ENCODE measurements around the gene RUNX3.

The RUNX3 gene

GRCh38 chr1:24861821-24862727 is 68.0 kb downstream of the RUNX3 start:
- DNase-seq (ENCODE audit: low spot score): no peak

GRCh38 chr1:24860841-24861240 is 69.2 kb downstream of the RUNX3 start:
- DNase-seq (ENCODE audit: low spot score): no peak

GRCh38 chr1:24859063-24860010 is 70.7 kb downstream of the RUNX3 start:
- no peak for DNase-seq (ENCODE audit: low spot score)

- DNase-seq (ENCODE audit: low spot score): no peak
Observed at GRCh38 chr1:24858277-24858676, 71.8 kb downstream of the RUNX3 start.

- no peak for DNase-seq (ENCODE audit: low spot score)
Observed at GRCh38 chr1:24857507-24858133, 72.5 kb downstream of the RUNX3 start.

- no peak for DNase-seq (ENCODE audit: low spot score)
Observed at GRCh38 chr1:24856787-24857506, 73.1 kb downstream of the RUNX3 start.

- no peak for DNase-seq (ENCODE audit: low spot score)
Observed at GRCh38 chr1:24855474-24855873, 74.6 kb downstream of the RUNX3 start.

GRCh38 chr1:24853649-24854048 is 76.4 kb downstream of the RUNX3 start:
- DNase-seq (ENCODE audit: low spot score): no peak

GRCh38 chr1:24850328-24850920 is 79.7 kb downstream of the RUNX3 start:
- no peak for DNase-seq (ENCODE audit: low spot score)

GRCh38 chr1:24849672-24850295 is 80.3 kb downstream of the RUNX3 start:
- no peak for DNase-seq (ENCODE audit: low spot score)

Data from putamen (tissue), 1 donor.